Measurements from ENCODE around the gene GRIK1. TPM values are rescaled to one million over a fixed set of nuclear protein-coding genes. Genes with fewer than 3 reads are reported as not detected.

GRIK1 gene
- total RNA-seq, 5 donors from 2014 or later (not counting 1 experiment from before 2014, with no cell fraction given): not detected

DNA sequence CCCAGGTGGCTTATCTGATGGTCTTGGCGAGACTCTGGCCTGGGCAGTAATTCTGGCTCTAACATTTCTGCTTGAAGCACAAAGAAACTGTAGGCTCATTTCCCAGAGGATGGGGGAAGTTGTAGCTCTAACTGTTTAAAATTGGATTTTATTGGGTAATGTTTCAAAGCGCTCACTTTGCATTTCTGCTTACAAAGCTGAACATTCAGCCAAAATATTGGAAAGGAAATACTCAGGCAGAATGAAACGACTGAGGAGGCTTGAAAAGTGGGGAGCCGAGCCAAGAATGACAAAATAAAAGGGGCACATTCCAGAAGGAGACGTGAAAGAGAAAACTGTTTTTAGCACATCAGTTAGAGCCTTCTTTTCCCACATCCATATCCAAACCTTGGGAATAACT, 202.6 kb downstream of the GRIK1 start:
- no peak for ATAC-seq (replicated peaks in 1 of 4)
- H3K27me3 Mint-ChIP-seq: peaks cover 0 to 9% of the 10 kb centered on the region in 2 donors
- no peak for DNase-seq
- no peak overlapping the region for H3K27ac Mint-ChIP-seq
- WGBS (ENCODE audit: insufficient coverage): 69% methylated on average over 2 of the region's 5 CpGs
- no peaks in the 10 kb centered on the region for H3K9me3 Mint-ChIP-seq
- H3K4me1 Mint-ChIP-seq: no peaks in the 10 kb centered on the region
- H3K27me3 ChIP-seq (replicated peaks in 1 of 2; ENCODE audit: control insufficient read depth in 2 of 2, extremely low read depth in 1 of 2, insufficient read depth in 2 of 2, low read length in 1 of 2): no peaks in the 10 kb centered on the region
- H3K4me3 Mint-ChIP-seq: no peak overlapping the region
- H3K27ac ChIP-seq (ENCODE audit: low read length): no peak overlapping the region
- H3K9me3 ChIP-seq: no peaks in the 10 kb centered on the region
- ChIA-PET CTCF (no interaction called here), POLR2A (no interaction called here)
- H3K4me1 ChIP-seq (ENCODE audit: control insufficient read depth in 1 of 2, extremely low read depth in 1 of 2, insufficient read depth in 2 of 2, low read length in 2 of 2): no peaks in the 10 kb centered on the region
- no peaks in the 10 kb centered on the region for H3K36me3 Mint-ChIP-seq
- no peaks in the 10 kb centered on the region for H3K36me3 ChIP-seq (ENCODE audit: control insufficient read depth in 2 of 2, extremely low read depth in 1 of 2, insufficient read depth in 1 of 2, low read length in 1 of 2)
- H3K4me3 ChIP-seq (ENCODE audit: control insufficient read depth in 1 of 2, extremely low read depth in 1 of 2, low read length in 1 of 2): no peak overlapping the region

DNA sequence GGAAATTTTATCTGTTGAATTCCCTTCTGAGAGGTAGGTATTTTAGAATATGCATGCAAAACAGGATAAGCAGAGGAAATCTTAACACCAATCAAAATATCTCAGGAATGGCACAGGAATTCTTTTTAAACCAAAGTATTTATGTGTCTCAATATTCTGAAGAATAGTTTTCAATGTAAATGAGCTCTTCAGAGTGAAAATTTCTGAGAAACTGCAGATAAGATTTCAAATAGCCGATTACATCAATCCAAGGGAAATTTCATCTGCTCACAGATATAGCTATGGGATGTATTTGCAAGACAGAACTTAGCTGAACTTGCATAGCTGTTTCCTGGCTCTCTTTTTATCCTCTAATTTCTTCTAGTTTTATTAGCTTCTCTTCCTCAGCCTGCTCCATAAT, 209.5 kb downstream of the GRIK1 start:
- no peak overlapping the region for H3K27ac Mint-ChIP-seq
- H3K27ac ChIP-seq (ENCODE audit: low read length): no peak overlapping the region
- no peaks in the 10 kb centered on the region for H3K27me3 Mint-ChIP-seq
- no peak for ATAC-seq (replicated peaks in 1 of 4)
- whole genome bisulfite sequencing (ENCODE audit: insufficient coverage): no CpG with 5 or more reads among the region's 1 CpG
- ChIA-PET CTCF (no interaction called here), POLR2A (no interaction called here)
- no peak overlapping the region for H3K4me3 ChIP-seq (ENCODE audit: control insufficient read depth in 1 of 2, extremely low read depth in 1 of 2, low read length in 1 of 2)
- H3K27me3 ChIP-seq (replicated peaks in 1 of 2; ENCODE audit: control insufficient read depth in 2 of 2, extremely low read depth in 1 of 2, insufficient read depth in 2 of 2, low read length in 1 of 2): no peaks in the 10 kb centered on the region
- H3K4me3 Mint-ChIP-seq: no peak overlapping the region
- no peaks in the 10 kb centered on the region for H3K4me1 Mint-ChIP-seq
- no peak for DNase-seq
- no peaks in the 10 kb centered on the region for H3K36me3 ChIP-seq (ENCODE audit: control insufficient read depth in 2 of 2, extremely low read depth in 1 of 2, insufficient read depth in 1 of 2, low read length in 1 of 2)
- H3K4me1 ChIP-seq (ENCODE audit: control insufficient read depth in 1 of 2, extremely low read depth in 1 of 2, insufficient read depth in 2 of 2, low read length in 2 of 2): no peaks in the 10 kb centered on the region
- H3K36me3 Mint-ChIP-seq: no peaks in the 10 kb centered on the region
- no peaks in the 10 kb centered on the region for H3K9me3 ChIP-seq
- H3K9me3 Mint-ChIP-seq: peaks cover 0 to 10% (median 0%) of the 10 kb centered on the region in 3 donors

DNA sequence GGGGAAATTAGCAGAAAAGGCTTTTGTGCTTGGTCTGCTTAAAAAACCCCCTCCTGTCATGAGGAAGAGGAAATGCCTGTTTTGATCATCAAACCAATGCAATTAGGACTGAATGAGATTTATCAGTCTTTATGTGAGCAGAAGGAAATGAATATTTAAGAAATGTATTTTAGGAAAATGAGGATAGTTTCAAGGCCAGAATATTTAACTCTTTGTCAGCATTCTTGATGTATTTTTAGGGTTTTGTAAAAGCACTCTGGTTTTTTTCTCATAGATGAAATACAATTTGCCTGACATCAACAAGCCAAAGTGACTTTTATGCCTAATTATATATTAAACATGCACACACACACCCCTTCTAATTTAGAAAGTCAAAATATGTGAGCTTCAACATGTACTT, 213.8 kb downstream of the GRIK1 start:
- Histone ChIP-seq H3K36me3 (ENCODE audit: control insufficient read depth in 2 of 2, extremely low read depth in 1 of 2, insufficient read depth in 1 of 2, low read length in 1 of 2) (no peaks in the 10 kb centered on the region), H3K9me3 (no peaks in the 10 kb centered on the region), H3K27ac (ENCODE audit: low read length) (no peak overlapping the region), H3K4me3 (ENCODE audit: control insufficient read depth in 1 of 2, extremely low read depth in 1 of 2, low read length in 1 of 2) (no peak overlapping the region), H3K4me1 (ENCODE audit: control insufficient read depth in 1 of 2, extremely low read depth in 1 of 2, insufficient read depth in 2 of 2, low read length in 2 of 2) (no peaks in the 10 kb centered on the region), H3K27me3 (replicated peaks in 1 of 2; ENCODE audit: control insufficient read depth in 2 of 2, extremely low read depth in 1 of 2, insufficient read depth in 2 of 2, low read length in 1 of 2) (no peaks in the 10 kb centered on the region)
- Mint-ChIP-seq H3K27ac (no peak overlapping the region), H3K9me3 (peaks cover 0 to 10% (median 0%) of the 10 kb centered on the region in 3 donors), H3K4me1 (no peaks in the 10 kb centered on the region), H3K27me3 (no peaks in the 10 kb centered on the region), H3K36me3 (no peaks in the 10 kb centered on the region), H3K4me3 (no peak overlapping the region)
- ATAC-seq (replicated peaks in 1 of 4) (no peak), DNase-seq (no peak)
- ChIA-PET CTCF (no interaction called here), POLR2A (no interaction called here)

GRCh38 chr21:29725025-29725736, 214.6 kb downstream of the GRIK1 start:
- ChIA-PET CTCF (no interaction called here), POLR2A (no interaction called here)
- H3K4me3 Mint-ChIP-seq: no peak overlapping the region
- Histone ChIP-seq H3K4me3 (ENCODE audit: control insufficient read depth in 1 of 2, extremely low read depth in 1 of 2, low read length in 1 of 2) (no peak overlapping the region), H3K27ac (ENCODE audit: low read length) (no peak overlapping the region), H3K27me3 (replicated peaks in 1 of 2; ENCODE audit: control insufficient read depth in 2 of 2, extremely low read depth in 1 of 2, insufficient read depth in 2 of 2, low read length in 1 of 2) (no peaks in the 10 kb centered on the region), H3K9me3 (no peaks in the 10 kb centered on the region), H3K36me3 (ENCODE audit: control insufficient read depth in 2 of 2, extremely low read depth in 1 of 2, insufficient read depth in 1 of 2, low read length in 1 of 2) (no peaks in the 10 kb centered on the region), H3K4me1 (ENCODE audit: control insufficient read depth in 1 of 2, extremely low read depth in 1 of 2, insufficient read depth in 2 of 2, low read length in 2 of 2) (no peaks in the 10 kb centered on the region)
- no peaks in the 10 kb centered on the region for H3K36me3 Mint-ChIP-seq
- H3K27me3 Mint-ChIP-seq: no peaks in the 10 kb centered on the region
- H3K27ac Mint-ChIP-seq: no peak overlapping the region
- no peaks in the 10 kb centered on the region for H3K4me1 Mint-ChIP-seq
- no peak for DNase-seq
- WGBS (ENCODE audit: insufficient coverage): no CpG with 5 or more reads among the region's 9 CpGs
- peaks cover 0 to 10% (median 0%) of the 10 kb centered on the region in 3 donors for H3K9me3 Mint-ChIP-seq
- ATAC-seq (replicated peaks in 1 of 4): no peak

GRCh38 chr21:29721964-29722363, 217.8 kb downstream of the GRIK1 start:
- DNase-seq: no peak
- Histone ChIP-seq H3K36me3 (ENCODE audit: control insufficient read depth in 2 of 2, extremely low read depth in 1 of 2, insufficient read depth in 1 of 2, low read length in 1 of 2) (no peaks in the 10 kb centered on the region), H3K4me1 (ENCODE audit: control insufficient read depth in 1 of 2, extremely low read depth in 1 of 2, insufficient read depth in 2 of 2, low read length in 2 of 2) (no peaks in the 10 kb centered on the region), H3K4me3 (ENCODE audit: control insufficient read depth in 1 of 2, extremely low read depth in 1 of 2, low read length in 1 of 2) (no peak overlapping the region), H3K27ac (ENCODE audit: low read length) (no peak overlapping the region), H3K9me3 (no peaks in the 10 kb centered on the region), H3K27me3 (replicated peaks in 1 of 2; ENCODE audit: control insufficient read depth in 2 of 2, extremely low read depth in 1 of 2, insufficient read depth in 2 of 2, low read length in 1 of 2) (no peaks in the 10 kb centered on the region)
- Mint-ChIP-seq H3K36me3 (no peaks in the 10 kb centered on the region), H3K27me3 (no peaks in the 10 kb centered on the region), H3K9me3 (peaks cover 0 to 4% (median 0%) of the 10 kb centered on the region in 3 donors), H3K4me3 (no peak overlapping the region), H3K27ac (no peak overlapping the region), H3K4me1 (no peaks in the 10 kb centered on the region)
- POLR2A ChIA-PET: no interaction called here
- CTCF ChIA-PET: no interaction called here
- WGBS (ENCODE audit: insufficient coverage): no CpG with 5 or more reads among the region's 2 CpGs
- ATAC-seq (replicated peaks in 1 of 4): no peak

DNA sequence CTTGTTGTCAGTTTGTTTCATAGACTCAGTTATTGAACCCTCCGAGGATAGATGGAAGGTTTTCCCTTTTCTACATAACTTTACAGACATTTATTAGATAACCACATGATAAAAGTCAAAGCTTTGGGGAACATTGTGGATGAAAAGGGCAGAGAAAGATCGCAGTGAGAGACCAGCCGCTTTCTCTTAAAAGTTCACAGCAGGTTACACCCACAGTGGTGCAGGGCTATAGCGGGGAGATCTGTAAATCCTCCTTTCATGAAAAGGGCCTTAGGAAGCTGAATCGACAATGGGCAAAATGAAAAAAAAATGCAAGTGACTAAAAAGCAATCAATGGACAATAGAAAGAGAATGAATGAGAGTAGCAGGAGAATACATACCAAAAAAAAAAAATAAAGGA, 218.6 kb downstream of the GRIK1 start:
- H3K4me3 Mint-ChIP-seq: no peak overlapping the region
- Histone ChIP-seq H3K4me3 (ENCODE audit: control insufficient read depth in 1 of 2, extremely low read depth in 1 of 2, low read length in 1 of 2) (no peak overlapping the region), H3K27me3 (replicated peaks in 1 of 2; ENCODE audit: control insufficient read depth in 2 of 2, extremely low read depth in 1 of 2, insufficient read depth in 2 of 2, low read length in 1 of 2) (no peaks in the 10 kb centered on the region), H3K4me1 (ENCODE audit: control insufficient read depth in 1 of 2, extremely low read depth in 1 of 2, insufficient read depth in 2 of 2, low read length in 2 of 2) (no peaks in the 10 kb centered on the region), H3K27ac (ENCODE audit: low read length) (no peak overlapping the region), H3K9me3 (no peaks in the 10 kb centered on the region), H3K36me3 (ENCODE audit: control insufficient read depth in 2 of 2, extremely low read depth in 1 of 2, insufficient read depth in 1 of 2, low read length in 1 of 2) (no peaks in the 10 kb centered on the region)
- H3K36me3 Mint-ChIP-seq: no peaks in the 10 kb centered on the region
- no peak overlapping the region for H3K27ac Mint-ChIP-seq
- no peaks in the 10 kb centered on the region for H3K4me1 Mint-ChIP-seq
- CTCF ChIA-PET: no interaction called here
- ATAC-seq (replicated peaks in 1 of 4) (no peak), DNase-seq (no peak)
- H3K27me3 Mint-ChIP-seq: no peaks in the 10 kb centered on the region
- POLR2A ChIA-PET: interaction anchor here in 1 of 2 donors (0.6 kb wide), 1 partner anchor 15 kb away, joined by 3 read pairs; no protein-coding TSS in a partner anchor
- WGBS (ENCODE audit: insufficient coverage): no CpG with 5 or more reads among the region's 5 CpGs
- peaks cover 0 to 8% (median 0%) of the 10 kb centered on the region in 3 donors for H3K9me3 Mint-ChIP-seq

DNA sequence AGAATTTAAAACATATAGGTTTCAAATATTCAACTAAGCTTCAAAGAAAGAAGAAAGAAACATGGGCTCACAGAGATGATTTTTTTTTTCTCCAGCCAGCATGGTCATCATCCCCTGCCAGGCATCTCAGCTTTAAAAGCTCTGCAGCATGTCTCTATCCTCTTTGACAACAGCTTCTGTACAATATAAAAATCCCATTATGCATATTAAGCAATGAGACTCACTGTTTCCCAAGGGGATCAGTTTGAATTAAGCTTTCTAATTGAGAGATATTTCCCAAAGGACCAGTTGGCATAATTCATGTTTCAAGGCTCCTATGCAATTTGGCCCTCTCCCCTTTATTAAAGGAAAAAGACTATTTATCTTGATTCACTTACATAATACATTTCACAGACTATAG, 220.3 kb downstream of the GRIK1 start:
- Mint-ChIP-seq H3K36me3 (no peaks in the 10 kb centered on the region), H3K27me3 (peaks cover 0 to 3% of the 10 kb centered on the region in 2 donors), H3K9me3 (peaks cover 0 to 12% (median 3%) of the 10 kb centered on the region in 3 donors), H3K4me3 (no peak overlapping the region), H3K4me1 (no peaks in the 10 kb centered on the region), H3K27ac (no peak overlapping the region)
- POLR2A ChIA-PET: interaction anchor here in 1 of 2 donors (0.7 kb wide), 1 partner anchor 1777 kb away, joined by 3 read pairs; no protein-coding TSS in a partner anchor
- H3K27ac ChIP-seq (ENCODE audit: low read length): no peak overlapping the region
- H3K9me3 ChIP-seq: no peaks in the 10 kb centered on the region
- no peak for ATAC-seq (replicated peaks in 1 of 4)
- H3K4me1 ChIP-seq (ENCODE audit: control insufficient read depth in 1 of 2, extremely low read depth in 1 of 2, insufficient read depth in 2 of 2, low read length in 2 of 2): no peaks in the 10 kb centered on the region
- no peak overlapping the region for H3K4me3 ChIP-seq (ENCODE audit: control insufficient read depth in 1 of 2, extremely low read depth in 1 of 2, low read length in 1 of 2)
- no peaks in the 10 kb centered on the region for H3K27me3 ChIP-seq (replicated peaks in 1 of 2; ENCODE audit: control insufficient read depth in 2 of 2, extremely low read depth in 1 of 2, insufficient read depth in 2 of 2, low read length in 1 of 2)
- no peaks in the 10 kb centered on the region for H3K36me3 ChIP-seq (ENCODE audit: control insufficient read depth in 2 of 2, extremely low read depth in 1 of 2, insufficient read depth in 1 of 2, low read length in 1 of 2)
- DNase-seq: no peak
- CTCF ChIA-PET: no interaction called here

Data from T-cell (primary cell).